ENCODE measurements around the gene CAPS.

DNA sequence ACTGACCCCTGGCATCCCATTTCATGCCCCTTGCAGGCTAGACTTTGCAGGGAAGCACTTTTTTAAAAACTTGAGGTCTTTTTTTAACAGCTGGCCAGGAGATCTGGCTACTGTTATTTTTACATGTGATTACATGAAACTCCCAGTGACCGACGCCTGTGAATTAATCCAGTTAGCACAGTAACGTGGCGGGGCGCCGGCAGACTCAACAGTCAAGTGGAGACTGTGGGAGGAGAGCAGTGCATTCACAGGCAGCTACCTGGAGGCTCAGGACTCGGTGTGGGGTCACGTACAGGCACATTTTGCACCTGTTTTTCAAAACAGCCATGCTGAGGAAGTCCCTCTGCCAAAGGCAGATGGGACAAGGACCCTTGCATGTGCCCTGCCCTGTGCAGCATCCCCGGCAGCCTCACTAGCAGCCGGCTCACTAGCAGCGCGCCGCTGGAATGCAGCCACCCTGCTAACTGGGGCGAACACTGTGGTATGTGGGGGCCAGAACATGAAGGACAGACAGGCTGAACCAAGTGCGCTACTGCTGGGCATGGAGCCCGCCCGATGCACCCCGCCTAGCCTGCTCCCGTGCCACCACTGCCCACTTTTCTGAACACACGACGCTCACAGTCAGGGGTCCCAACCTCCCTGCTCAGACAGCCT lies 18.7 kb downstream of the CAPS start:
- TF ChIP-seq, protein P1, sequence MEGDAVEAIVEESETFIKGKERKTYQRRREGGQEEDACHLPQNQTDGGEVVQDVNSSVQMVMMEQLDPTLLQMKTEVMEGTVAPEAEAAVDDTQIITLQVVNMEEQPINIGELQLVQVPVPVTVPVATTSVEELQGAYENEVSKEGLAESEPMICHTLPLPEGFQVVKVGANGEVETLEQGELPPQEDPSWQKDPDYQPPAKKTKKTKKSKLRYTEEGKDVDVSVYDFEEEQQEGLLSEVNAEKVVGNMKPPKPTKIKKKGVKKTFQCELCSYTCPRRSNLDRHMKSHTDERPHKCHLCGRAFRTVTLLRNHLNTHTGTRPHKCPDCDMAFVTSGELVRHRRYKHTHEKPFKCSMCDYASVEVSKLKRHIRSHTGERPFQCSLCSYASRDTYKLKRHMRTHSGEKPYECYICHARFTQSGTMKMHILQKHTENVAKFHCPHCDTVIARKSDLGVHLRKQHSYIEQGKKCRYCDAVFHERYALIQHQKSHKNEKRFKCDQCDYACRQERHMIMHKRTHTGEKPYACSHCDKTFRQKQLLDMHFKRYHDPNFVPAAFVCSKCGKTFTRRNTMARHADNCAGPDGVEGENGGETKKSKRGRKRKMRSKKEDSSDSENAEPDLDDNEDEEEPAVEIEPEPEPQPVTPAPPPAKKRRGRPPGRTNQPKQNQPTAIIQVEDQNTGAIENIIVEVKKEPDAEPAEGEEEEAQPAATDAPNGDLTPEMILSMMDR (IDR thresholded peaks at IDR 0.05), result no peak
- TF ChIP-seq ZFX (IDR thresholded peaks at IDR 0.05; ENCODE audit: borderline replicate concordance), result no peak
